ENCODE data around the gene OTOP3. TPM values are rescaled to one million over a fixed set of nuclear protein-coding genes. Genes with fewer than 3 reads are reported as not detected.

Gene OTOP3
- total and polyA plus RNA-seq, 2 donors (not counting 3 experiments of a cell fraction or from before 2014, with no cell fraction given): not detected

GRCh38 chr17:74921026-74921681 lies 14.5 kb upstream of the OTOP3 start:
- Histone ChIP-seq H4K20me1 (replicated peaks; ENCODE audit: control insufficient read depth, extremely low read depth, insufficient read depth, low read length) (no peaks in the 10 kb centered on the region), H3K9ac (replicated peaks; ENCODE audit: extremely low read depth, insufficient read depth, low read length) (no peak overlapping the region), H3K4me1 (ENCODE audit: control insufficient read depth, extremely low read depth, insufficient read depth, low read length) (peaks cover 4% of the 10 kb centered on the region), H3K27ac (ENCODE audit: insufficient read depth, low read depth, low read length) (no peak overlapping the region), H2AFZ (ENCODE audit: low read depth, low read length) (no peak overlapping the region), H3K4me3 (replicated peaks in 1 of 3; ENCODE audit: insufficient read depth in 1 of 3, low read depth in 1 of 3, low read length in 3 of 3) (no peak overlapping the region), H3K9me1 (replicated peaks; ENCODE audit: control insufficient read depth, extremely low read depth, insufficient read depth, low read length) (no peaks in the 10 kb centered on the region), H3K36me3 (ENCODE audit: control insufficient read depth in 2 of 2, extremely low read depth in 1 of 2, insufficient read depth in 2 of 2, low read length in 2 of 2) (no peaks in the 10 kb centered on the region), H3K4me2 (ENCODE audit: insufficient read depth, low read length) (no peak overlapping the region), H3K27me3 (ENCODE audit: control insufficient read depth in 2 of 2, insufficient read depth in 2 of 2, low read length in 2 of 2) (peaks cover 34 to 42% of the 10 kb centered on the region in 2 experiments), H3K9me3 (replicated peaks; ENCODE audit: control insufficient read depth, insufficient read depth, low read length) (no peaks in the 10 kb centered on the region), H3K79me2 (ENCODE audit: control insufficient read depth, insufficient read depth, low read length) (no peaks in the 10 kb centered on the region)
- DNase-seq (ENCODE audit: low read depth, low spot score) (no peak), FAIRE-seq (no peak)
- intact Hi-C loops (cut with micrococcal nuclease) (loop anchor here (5.0 kb wide), 1 partner anchor 281 kb away; no protein-coding TSS in a partner anchor), dilution Hi-C loops (cut with MboI; ENCODE audit: extremely low pct_ligation_motif_present, low sequenced_read_pairs) (no loop called here)
- BruUV-seq (replicated peaks): no TSS peak
- CTCF ChIA-PET: interaction anchor here (1.0 to 3.7 kb wide), 4 partner anchors 37 to 280 kb away, joined by 3 to 23 read pairs (median 7); partner anchors contain the start of gene HID1
- TF ChIP-seq EZH2 (IDR thresholded peaks at IDR 0.05; ENCODE audit: borderline replicate concordance, low read depth, low read length, severe bottlenecking) (peak; percentile 0), JUN (IDR thresholded peaks at IDR 0.05; ENCODE audit: borderline replicate concordance, insufficient read depth, insufficient read length, low read depth) (no peak)
- TF ChIP-seq, protein P1, sequence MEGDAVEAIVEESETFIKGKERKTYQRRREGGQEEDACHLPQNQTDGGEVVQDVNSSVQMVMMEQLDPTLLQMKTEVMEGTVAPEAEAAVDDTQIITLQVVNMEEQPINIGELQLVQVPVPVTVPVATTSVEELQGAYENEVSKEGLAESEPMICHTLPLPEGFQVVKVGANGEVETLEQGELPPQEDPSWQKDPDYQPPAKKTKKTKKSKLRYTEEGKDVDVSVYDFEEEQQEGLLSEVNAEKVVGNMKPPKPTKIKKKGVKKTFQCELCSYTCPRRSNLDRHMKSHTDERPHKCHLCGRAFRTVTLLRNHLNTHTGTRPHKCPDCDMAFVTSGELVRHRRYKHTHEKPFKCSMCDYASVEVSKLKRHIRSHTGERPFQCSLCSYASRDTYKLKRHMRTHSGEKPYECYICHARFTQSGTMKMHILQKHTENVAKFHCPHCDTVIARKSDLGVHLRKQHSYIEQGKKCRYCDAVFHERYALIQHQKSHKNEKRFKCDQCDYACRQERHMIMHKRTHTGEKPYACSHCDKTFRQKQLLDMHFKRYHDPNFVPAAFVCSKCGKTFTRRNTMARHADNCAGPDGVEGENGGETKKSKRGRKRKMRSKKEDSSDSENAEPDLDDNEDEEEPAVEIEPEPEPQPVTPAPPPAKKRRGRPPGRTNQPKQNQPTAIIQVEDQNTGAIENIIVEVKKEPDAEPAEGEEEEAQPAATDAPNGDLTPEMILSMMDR (IDR thresholded peaks at IDR 0.05; ENCODE audit: extremely low read depth in 1 of 2, insufficient read depth in 1 of 2, low read depth in 1 of 2, low read length in 2 of 2): no peak
- POLR2A ChIA-PET: no interaction called here

- Histone ChIP-seq H3K4me3 (replicated peaks in 1 of 3; ENCODE audit: insufficient read depth in 1 of 3, low read depth in 1 of 3, low read length in 3 of 3) (no peak overlapping the region), H3K36me3 (ENCODE audit: control insufficient read depth in 2 of 2, extremely low read depth in 1 of 2, insufficient read depth in 2 of 2, low read length in 2 of 2) (no peaks in the 10 kb centered on the region), H3K9ac (replicated peaks; ENCODE audit: extremely low read depth, insufficient read depth, low read length) (no peak overlapping the region), H4K20me1 (replicated peaks; ENCODE audit: control insufficient read depth, extremely low read depth, insufficient read depth, low read length) (no peaks in the 10 kb centered on the region), H3K4me2 (ENCODE audit: insufficient read depth, low read length) (no peak overlapping the region), H2AFZ (ENCODE audit: low read depth, low read length) (no peak overlapping the region), H3K79me2 (ENCODE audit: control insufficient read depth, insufficient read depth, low read length) (no peaks in the 10 kb centered on the region), H3K9me1 (replicated peaks; ENCODE audit: control insufficient read depth, extremely low read depth, insufficient read depth, low read length) (no peaks in the 10 kb centered on the region), H3K27me3 (ENCODE audit: control insufficient read depth in 2 of 2, insufficient read depth in 2 of 2, low read length in 2 of 2) (peaks cover 37 to 45% of the 10 kb centered on the region in 2 experiments), H3K9me3 (replicated peaks; ENCODE audit: control insufficient read depth, insufficient read depth, low read length) (no peaks in the 10 kb centered on the region), H3K4me1 (ENCODE audit: control insufficient read depth, extremely low read depth, insufficient read depth, low read length) (peaks cover 4% of the 10 kb centered on the region), H3K27ac (ENCODE audit: insufficient read depth, low read depth, low read length) (no peak overlapping the region)
- POLR2A ChIA-PET: no interaction called here
- CTCF ChIA-PET: interaction anchor here (1.2 to 3.7 kb wide), 2 partner anchors 36 to 50 kb away, joined by 4 to 23 read pairs; partner anchors contain the start of gene HID1
- dilution Hi-C loops (cut with MboI; ENCODE audit: extremely low pct_ligation_motif_present, low sequenced_read_pairs): no loop called here
- FAIRE-seq (no peak), DNase-seq (ENCODE audit: low read depth, low spot score) (no peak)
- intact Hi-C loops (cut with micrococcal nuclease): loop anchor here (5.0 kb wide), 1 partner anchor 281 kb away; no protein-coding TSS in a partner anchor
- TF ChIP-seq POLR2A (IDR thresholded peaks at IDR 0.05; ENCODE audit: low read depth, low read length): no peak
- TF ChIP-seq EZH2 (IDR thresholded peaks at IDR 0.05; ENCODE audit: borderline replicate concordance, low read depth, low read length, severe bottlenecking): no peak
- no peak for TF ChIP-seq POLR2AphosphoS5 (IDR thresholded peaks at IDR 0.05; ENCODE audit: insufficient read depth, low read depth, low read length)
- TF ChIP-seq GATA2 (IDR thresholded peaks at IDR 0.05; ENCODE audit: insufficient read depth, insufficient read length, low read depth, low read length): no peak
- no peak for TF ChIP-seq MAX (IDR thresholded peaks at IDR 0.05; ENCODE audit: insufficient read depth, insufficient read length)
- TF ChIP-seq FOS (IDR thresholded peaks at IDR 0.05; ENCODE audit: borderline replicate concordance, insufficient read depth, low read length): no peak
- TF ChIP-seq, protein P1 (IDR thresholded peaks at IDR 0.05; ENCODE audit: extremely low read depth in 1 of 2, insufficient read depth in 1 of 2, low read depth in 1 of 2, low read length in 2 of 2): no peak
- TF ChIP-seq JUN (IDR thresholded peaks at IDR 0.05; ENCODE audit: borderline replicate concordance, insufficient read depth, insufficient read length, low read depth): no peak
- no peak for TF ChIP-seq MYC (IDR thresholded peaks at IDR 0.05; ENCODE audit: low read depth, low read length)
- no TSS peak for BruUV-seq (replicated peaks)
Observed at GRCh38 chr17:74921769-74922168, 13.9 kb upstream of the OTOP3 start.

All from endothelial cell of umbilical vein (primary cell).